Transverse colon (tissue), 4 donors: ENCODE data around the gene CUL1. TPM values are rescaled to one million over a fixed set of nuclear protein-coding genes. Genes with fewer than 3 reads are reported as not detected.

Source experiments
- DNase-seq: peaks from one replicate; pipeline ENCODE4 v3.0.0-alpha.2; 2019
- H3K27ac ChIP-seq, 4 donors: fragments of 200-600 bp; sonication (generic); 2 replicates each; pipeline ENCODE4 v1.5.1; 2016 to 2018; ENCODE audit warnings: inconsistent platforms in 4 of 4
- H3K27me3 ChIP-seq: fragments of 200-600 bp; sonication (generic); 2 replicates; pipeline ENCODE4 v1.5.1; 2017; ENCODE audit warnings: inconsistent platforms
- H3K36me3 ChIP-seq, 4 donors: fragments of 200-600 bp; sonication (generic); 2 replicates each; pipeline ENCODE4 v1.5.1; 2017 to 2019; ENCODE audit warnings: inconsistent platforms in 4 of 4
- H3K4me1 ChIP-seq, 4 donors: fragments of 200-600 bp; sonication (generic); 2 replicates each; pipeline ENCODE4 v1.5.1; 2017 to 2020; ENCODE audit warnings: inconsistent platforms in 4 of 4
- H3K4me3 ChIP-seq, 4 donors: fragments of 200-600 bp; sonication (generic); 1 replicate in 1 of 4; 2 replicates in 3 of 4; pipeline versions ENCODE4 v1.5.1 to v1.6.1; 2017 to 2019; ENCODE audit warnings: inconsistent platforms in 4 of 4
- H3K9me3 ChIP-seq, 2 donors: fragments of 200-600 bp; sonication (generic); 2 replicates each; pipeline ENCODE4 v1.5.1; 2017 to 2019; ENCODE audit warnings: inconsistent platforms in 2 of 2
- EP300 ChIP-seq: sonication (generic); formaldehyde crosslinking; IDR thresholded peaks from one replicate; pipeline ENCODE4 v1.6.1; 2017; ENCODE audit warnings: antibody characterized with exemption, low read depth
- POLR2A ChIP-seq: fragments of 450-650 bp; IDR thresholded peaks from one replicate; pipeline ENCODE4 v1.6.1; 2016; ENCODE audit warnings: antibody characterized with exemption, mild to moderate bottlenecking, moderate library complexity
- POLR2AphosphoS5 ChIP-seq, 3 donors: sonication (generic); formaldehyde crosslinking; IDR thresholded peaks; one replicate each; pipeline ENCODE4 v1.6.1; 2016; ENCODE audit warnings: antibody characterized with exemption in 3 of 3
- WGBS, 2 donors: methylation state at CpG; one replicate each; pipeline ENCODE4 v1.1.5; 2018; ENCODE audit warnings: low coverage in 1 of 2; 5-methylcytosine and 5-hydroxymethylcytosine counted together
- in situ Hi-C, 4 donors: fragments of 200-750 bp; cut with MboI; loops; one replicate each; pipeline versions ENCODE4 v1.15.0 to v1.15.1; 2017; ENCODE audit warnings: low sequenced_read_pairs in 3 of 4, low pct_ligation_motif_present in 1 of 4, low pct_unique_long_range_greater_than_20kb in 1 of 4
- intact Hi-C: fragments of 100-400 bp; cut with DNase I; formaldehyde crosslinking; loops from one replicate; pipeline ENCODE4 v1.15.1; 2023; ENCODE audit warnings: low total_unique reads
- total RNA-seq, 4 donors: library from RNA; depleted of rRNA; stranded (reverse); fragments of >200 nt; gene quantifications; one replicate each; pipeline ENCODE4 v1.1.0, GENCODE V29; 2016
- TF ChIP-seq, protein P1 (sequence below), 5 experiments: fragments of 200-600 bp in 3 of 5; fragments of 450-650 bp in 2 of 5; sonication (generic) in 3 of 5; IDR thresholded peaks; 1 replicate in 2 of 5; 2 replicates in 3 of 5; pipeline ENCODE4 v1.5.1; 2016 to 2017; ENCODE audit warnings: antibody characterized with exemption in 5 of 5, inconsistent platforms in 3 of 5, mild to moderate bottlenecking in 2 of 5, moderate library complexity in 1 of 5

CUL1 gene
- total RNA-seq, 4 donors from 2014 or later, result 17.6 to 44.6 (median 28.8) TPM

DNA sequence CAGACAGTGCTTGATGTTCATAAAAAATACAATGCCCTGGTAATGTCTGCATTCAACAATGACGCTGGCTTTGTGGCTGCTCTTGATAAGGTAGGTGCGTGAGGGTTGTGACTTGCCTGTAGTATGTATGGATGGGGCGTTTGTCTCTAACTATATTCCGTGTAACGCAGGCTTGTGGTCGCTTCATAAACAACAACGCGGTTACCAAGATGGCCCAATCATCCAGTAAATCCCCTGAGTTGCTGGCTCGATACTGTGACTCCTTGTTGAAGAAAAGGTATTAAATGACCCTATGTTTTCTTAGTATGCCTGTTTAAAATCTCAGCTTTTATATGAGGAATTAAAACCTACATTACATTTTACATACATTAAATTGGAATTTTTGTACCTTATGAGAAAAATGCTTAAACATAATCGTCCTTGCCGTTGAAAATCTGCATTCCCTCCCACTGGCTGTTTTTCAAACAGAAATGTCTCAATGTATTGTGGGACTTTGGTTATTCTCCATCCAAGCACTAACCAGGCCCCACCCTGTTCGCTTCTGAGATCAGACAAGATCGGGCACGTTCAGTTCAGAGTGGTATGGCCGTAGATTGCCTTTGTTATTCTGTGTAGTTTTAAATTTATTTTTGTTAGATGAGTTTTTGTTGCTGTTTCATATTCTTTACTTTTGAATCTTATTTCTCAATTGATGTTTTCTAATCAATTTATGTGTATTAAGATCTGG, 85.3 kb downstream of the CUL1 start:
- Histone ChIP-seq H3K27ac (no peak overlapping the region), H3K36me3 (peaks cover 0 to 54% (median 17%) of the 10 kb centered on the region in 4 donors), H3K9me3 (no peaks in the 10 kb centered on the region), H3K27me3 (no peaks in the 10 kb centered on the region), H3K4me3 (no peak overlapping the region), H3K4me1 (no peaks in the 10 kb centered on the region)
- DNase-seq, result no peak
- TF ChIP-seq POLR2AphosphoS5 (IDR thresholded peaks at IDR 0.05) (no peak), POLR2A (no peak), EP300 (no peak)
- TF ChIP-seq, protein P1, sequence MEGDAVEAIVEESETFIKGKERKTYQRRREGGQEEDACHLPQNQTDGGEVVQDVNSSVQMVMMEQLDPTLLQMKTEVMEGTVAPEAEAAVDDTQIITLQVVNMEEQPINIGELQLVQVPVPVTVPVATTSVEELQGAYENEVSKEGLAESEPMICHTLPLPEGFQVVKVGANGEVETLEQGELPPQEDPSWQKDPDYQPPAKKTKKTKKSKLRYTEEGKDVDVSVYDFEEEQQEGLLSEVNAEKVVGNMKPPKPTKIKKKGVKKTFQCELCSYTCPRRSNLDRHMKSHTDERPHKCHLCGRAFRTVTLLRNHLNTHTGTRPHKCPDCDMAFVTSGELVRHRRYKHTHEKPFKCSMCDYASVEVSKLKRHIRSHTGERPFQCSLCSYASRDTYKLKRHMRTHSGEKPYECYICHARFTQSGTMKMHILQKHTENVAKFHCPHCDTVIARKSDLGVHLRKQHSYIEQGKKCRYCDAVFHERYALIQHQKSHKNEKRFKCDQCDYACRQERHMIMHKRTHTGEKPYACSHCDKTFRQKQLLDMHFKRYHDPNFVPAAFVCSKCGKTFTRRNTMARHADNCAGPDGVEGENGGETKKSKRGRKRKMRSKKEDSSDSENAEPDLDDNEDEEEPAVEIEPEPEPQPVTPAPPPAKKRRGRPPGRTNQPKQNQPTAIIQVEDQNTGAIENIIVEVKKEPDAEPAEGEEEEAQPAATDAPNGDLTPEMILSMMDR (IDR thresholded peaks at IDR 0.05), result no peak
- intact Hi-C loops, result no loop called here
- WGBS, 2 donors, result 91 to 98% methylated on average over 15 of the region's 15 CpGs
- in situ Hi-C loops, result no loop called here

DNA sequence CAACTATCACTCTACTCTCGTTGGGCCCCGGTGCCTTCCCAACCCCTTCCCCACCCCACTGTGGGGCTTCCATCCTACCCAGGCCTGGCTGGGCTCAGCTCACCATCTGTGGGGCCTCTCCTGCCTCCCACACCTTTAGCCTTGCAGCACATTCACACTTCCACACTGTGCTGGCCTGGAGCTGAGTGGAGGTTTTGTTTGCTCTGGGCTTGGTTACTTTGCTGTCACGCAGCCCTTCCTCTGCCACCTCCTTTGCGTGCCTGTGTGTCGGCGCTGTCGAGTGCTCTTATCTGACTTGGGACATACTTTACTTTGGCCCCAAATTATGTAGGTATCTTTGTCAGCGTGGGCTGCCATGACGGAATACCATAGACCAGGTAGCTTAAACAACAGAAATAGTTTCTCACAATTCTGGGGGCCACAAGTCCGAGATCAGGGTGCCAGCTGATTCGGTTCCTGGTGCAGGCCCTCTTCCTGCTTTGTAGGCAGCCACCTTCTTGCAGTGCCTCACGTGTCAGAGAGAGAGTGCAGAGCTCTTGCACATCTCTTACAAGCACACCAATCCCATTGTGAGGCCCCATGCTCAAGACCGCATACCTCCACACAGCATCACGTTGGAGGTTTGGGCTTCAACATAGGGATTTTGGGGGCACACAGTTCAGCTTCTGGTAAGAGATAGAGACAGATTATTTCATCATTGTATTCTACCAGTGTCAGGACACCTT, 89.0 kb downstream of the CUL1 start:
- no peak overlapping the region for H3K4me3 ChIP-seq
- no peak overlapping the region for H3K27ac ChIP-seq
- no peak for DNase-seq
- no peaks in the 10 kb centered on the region for H3K9me3 ChIP-seq
- no peaks in the 10 kb centered on the region for H3K27me3 ChIP-seq
- intact Hi-C loops, result no loop called here
- 93 to 95% methylated on average over 4 to 14 of the region's 14 CpGs for WGBS, 2 donors
- peaks cover 0 to 78% (median 28%) of the 10 kb centered on the region in 4 donors for H3K36me3 ChIP-seq
- TF ChIP-seq, protein P1 (IDR thresholded peaks at IDR 0.05), result no peak
- TF ChIP-seq POLR2A (no peak), POLR2AphosphoS5 (IDR thresholded peaks at IDR 0.05) (no peak), EP300 (no peak)
- in situ Hi-C loops, result no loop called here
- H3K4me1 ChIP-seq, result no peaks in the 10 kb centered on the region

DNA sequence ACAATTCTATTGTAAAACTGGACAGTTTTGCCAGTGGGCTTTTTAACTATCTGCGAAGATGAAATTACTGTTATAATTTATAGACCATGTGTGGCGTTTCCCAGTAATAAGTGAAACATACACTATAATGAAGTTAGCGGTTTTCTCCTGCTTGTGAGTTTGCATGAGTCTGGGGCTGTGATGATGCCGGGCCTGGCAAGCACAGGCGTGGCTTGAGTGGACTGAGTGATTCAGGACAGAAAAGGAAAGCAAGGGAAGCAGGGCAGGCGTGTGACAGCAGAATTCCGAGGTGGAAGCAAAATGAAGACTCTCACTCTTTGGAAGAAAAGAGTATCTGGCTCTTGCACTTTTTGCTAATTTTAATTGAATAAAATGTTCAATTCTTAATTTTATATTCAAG, 90.5 kb downstream of the CUL1 start:
- Histone ChIP-seq H3K9me3 (no peaks in the 10 kb centered on the region), H3K27me3 (no peaks in the 10 kb centered on the region), H3K36me3 (peaks cover 0 to 84% (median 34%) of the 10 kb centered on the region in 4 donors), H3K27ac (no peak overlapping the region), H3K4me1 (no peaks in the 10 kb centered on the region), H3K4me3 (no peak overlapping the region)
- intact Hi-C loops, result no loop called here
- in situ Hi-C loops, result no loop called here
- 91 to 98% methylated on average over 4 to 7 of the region's 7 CpGs for WGBS, 2 donors
- DNase-seq, result no peak
- TF ChIP-seq POLR2A, result no peak

DNA sequence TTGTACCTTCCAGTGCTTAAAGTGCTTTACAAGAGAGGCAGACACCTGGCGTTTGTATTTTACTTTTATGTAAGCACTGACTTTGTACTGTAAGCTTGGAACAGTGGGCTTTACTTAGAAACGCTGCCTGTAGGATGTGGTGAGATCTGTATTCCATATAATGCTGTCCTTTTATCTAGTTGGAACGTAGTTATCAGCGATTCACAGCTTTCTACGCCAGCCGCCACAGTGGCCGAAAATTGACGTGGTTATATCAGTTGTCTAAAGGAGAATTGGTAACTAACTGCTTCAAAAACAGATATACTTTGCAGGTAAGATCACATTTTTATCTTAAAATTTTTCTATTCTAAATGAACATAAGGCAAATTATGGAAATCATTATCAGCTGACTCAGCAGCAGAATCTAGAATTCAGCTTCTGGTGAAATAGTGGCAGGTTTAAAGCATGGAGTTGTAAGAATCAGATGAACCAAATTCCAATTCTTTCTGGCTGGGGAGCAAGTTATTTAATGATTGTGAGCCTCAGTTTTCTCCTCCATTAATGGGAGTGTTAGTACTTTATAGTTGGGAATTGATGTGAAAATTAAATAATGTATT, 91.5 kb downstream of the CUL1 start:
- TF ChIP-seq EP300, result no peak
- in situ Hi-C loops (no loop called here), intact Hi-C loops (no loop called here)
- no peak overlapping the region for H3K27ac ChIP-seq
- no peak for DNase-seq
- H3K4me3 ChIP-seq, result no peak overlapping the region
- H3K4me1 ChIP-seq, result no peaks in the 10 kb centered on the region
- H3K36me3 ChIP-seq, result peaks cover 0 to 84% (median 34%) of the 10 kb centered on the region in 4 donors
- 89 to 94% methylated on average over 8 of the region's 8 CpGs for WGBS, 2 donors
- no peaks in the 10 kb centered on the region for H3K9me3 ChIP-seq
- no peaks in the 10 kb centered on the region for H3K27me3 ChIP-seq

GRCh38 chr7:148790850-148791249, 92.1 kb downstream of the CUL1 start:
- H3K27ac ChIP-seq, result no peak overlapping the region
- no peaks in the 10 kb centered on the region for H3K27me3 ChIP-seq
- no peaks in the 10 kb centered on the region for H3K4me1 ChIP-seq
- no peak overlapping the region for H3K4me3 ChIP-seq
- in situ Hi-C loops (no loop called here), intact Hi-C loops (no loop called here)
- 92% methylated on average over 2 of the region's 2 CpGs; no CpG with 5 or more reads in 1 of the 2 donors for WGBS, 2 donors
- no peaks in the 10 kb centered on the region for H3K9me3 ChIP-seq
- no peak for DNase-seq
- TF ChIP-seq, protein P1 (IDR thresholded peaks at IDR 0.05), result no peak
- TF ChIP-seq POLR2A, result no peak
- no peak for TF ChIP-seq POLR2AphosphoS5 (IDR thresholded peaks at IDR 0.05)
- no peak for TF ChIP-seq EP300
- H3K36me3 ChIP-seq, result peaks cover 0 to 78% (median 35%) of the 10 kb centered on the region in 4 donors
